ENCODE results near the gene GRIN2B. TPM values are rescaled to one million over a fixed set of nuclear protein-coding genes. Genes with fewer than 3 reads are reported as not detected.

GRIN2B gene
- polyA plus RNA-seq, 1 of the 3 experiments (the other 2 are of a cell fraction) = not detected

- Histone ChIP-seq H3K79me2 (ENCODE audit: insufficient read depth) (no peaks in the 10 kb centered on the region), H3K36me3 (replicated peaks in 1 of 2; ENCODE audit: control insufficient read depth in 1 of 2, insufficient read depth in 2 of 2, low read length in 1 of 2) (no peaks in the 10 kb centered on the region), H3K9me3 (no peaks in the 10 kb centered on the region), H3K9me2 (no peaks in the 10 kb centered on the region), H3K27me3 (ENCODE audit: insufficient read depth) (no peaks in the 10 kb centered on the region), H2AFZ (ENCODE audit: low read depth) (no peak overlapping the region), H3F3A (replicated peaks; ENCODE audit: insufficient read depth) (no peaks in the 10 kb centered on the region), H4K20me1 (ENCODE audit: insufficient read depth) (no peaks in the 10 kb centered on the region), H3K4me3 (ENCODE audit: low read depth in 2 of 2, low read length in 1 of 2) (no peak overlapping the region), H3K9ac (no peak overlapping the region), H3K27ac (ENCODE audit: low read depth in 2 of 2, low read length in 1 of 2) (no peak overlapping the region), H3K4me1 (ENCODE audit: control insufficient read depth in 1 of 2, insufficient read depth in 2 of 2, low read depth in 1 of 2, low read length in 1 of 2) (no peaks in the 10 kb centered on the region), H3K4me2 (no peak overlapping the region)
- POLR2A ChIA-PET = no interaction called here
- CTCF ChIA-PET = no interaction called here
- WGBS (ENCODE audit: low lambda C conversion rate) = 8% methylated on average over 2 of the region's 2 CpGs
- DNase-seq = no peak
- TF ChIP-seq GABPA (IDR thresholded peaks at IDR 0.05; ENCODE audit: low read depth) = no peak
- TF ChIP-seq CHD2 (IDR thresholded peaks at IDR 0.05; ENCODE audit: low read length, partially characterized antibody) = no peak
- TF ChIP-seq ELF1 (IDR thresholded peaks at IDR 0.05) = no peak
- TF ChIP-seq GATA2 (CRISPR knock-in tag; IDR thresholded peaks at IDR 0.05) = no peak
- TF ChIP-seq, protein P1, sequence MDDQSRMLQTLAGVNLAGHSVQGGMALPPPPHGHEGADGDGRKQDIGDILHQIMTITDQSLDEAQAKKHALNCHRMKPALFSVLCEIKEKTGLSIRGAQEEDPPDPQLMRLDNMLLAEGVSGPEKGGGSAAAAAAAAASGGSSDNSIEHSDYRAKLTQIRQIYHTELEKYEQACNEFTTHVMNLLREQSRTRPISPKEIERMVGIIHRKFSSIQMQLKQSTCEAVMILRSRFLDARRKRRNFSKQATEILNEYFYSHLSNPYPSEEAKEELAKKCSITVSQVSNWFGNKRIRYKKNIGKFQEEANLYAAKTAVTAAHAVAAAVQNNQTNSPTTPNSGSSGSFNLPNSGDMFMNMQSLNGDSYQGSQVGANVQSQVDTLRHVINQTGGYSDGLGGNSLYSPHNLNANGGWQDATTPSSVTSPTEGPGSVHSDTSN (IDR thresholded peaks at IDR 0.05) = no peak
- TF ChIP-seq IRF3 (IDR thresholded peaks at IDR 0.05; ENCODE audit: low read depth, low read length) = no peak
- TF ChIP-seq SMC3 (IDR thresholded peaks at IDR 0.05; ENCODE audit: low read depth, low read length) = no peak
- TF ChIP-seq NRF1 (IDR thresholded peaks at IDR 0.05; ENCODE audit: low read depth, low read length) = no peak
Measured at GRCh38 chr12:13937735-13938134, 43.7 kb downstream of the GRIN2B start.

GRCh38 chr12:13935169-13935568 is 46.2 kb downstream of the GRIN2B start:
- Histone ChIP-seq H3K4me2 (no peak overlapping the region), H3K4me3 (ENCODE audit: low read depth in 2 of 2, low read length in 1 of 2) (no peak overlapping the region), H3F3A (replicated peaks; ENCODE audit: insufficient read depth) (no peaks in the 10 kb centered on the region), H3K4me1 (ENCODE audit: control insufficient read depth in 1 of 2, insufficient read depth in 2 of 2, low read depth in 1 of 2, low read length in 1 of 2) (no peaks in the 10 kb centered on the region), H3K27me3 (ENCODE audit: insufficient read depth) (no peaks in the 10 kb centered on the region), H3K36me3 (replicated peaks in 1 of 2; ENCODE audit: control insufficient read depth in 1 of 2, insufficient read depth in 2 of 2, low read length in 1 of 2) (no peaks in the 10 kb centered on the region), H3K27ac (ENCODE audit: low read depth in 2 of 2, low read length in 1 of 2) (no peak overlapping the region), H3K9ac (no peak overlapping the region), H2AFZ (ENCODE audit: low read depth) (no peak overlapping the region), H4K20me1 (ENCODE audit: insufficient read depth) (no peaks in the 10 kb centered on the region), H3K9me2 (no peaks in the 10 kb centered on the region), H3K79me2 (ENCODE audit: insufficient read depth) (no peaks in the 10 kb centered on the region), H3K9me3 (no peaks in the 10 kb centered on the region)
- ChIA-PET POLR2A (no interaction called here), CTCF (no interaction called here)
- 4% methylated on average over 2 of the region's 2 CpGs for WGBS (ENCODE audit: low lambda C conversion rate)
- TF ChIP-seq CHD2 (IDR thresholded peaks at IDR 0.05; ENCODE audit: low read length, partially characterized antibody) (no peak), USF2 (IDR thresholded peaks at IDR 0.05; ENCODE audit: borderline replicate concordance, low read depth, low read length) (no peak), ELF1 (IDR thresholded peaks at IDR 0.05) (no peak), NRF1 (IDR thresholded peaks at IDR 0.05; ENCODE audit: low read depth, low read length) (no peak), MAX (IDR thresholded peaks at IDR 0.05; ENCODE audit: low read depth) (no peak), SMC3 (IDR thresholded peaks at IDR 0.05; ENCODE audit: low read depth, low read length) (no peak), MXI1 (IDR thresholded peaks at IDR 0.05; ENCODE audit: low read depth, low read length) (no peak)
- DNase-seq = no peak
